G401 (cell line): Measurements from ENCODE around the gene B4GALNT3. TPM values are rescaled to one million over a fixed set of nuclear protein-coding genes. Genes with fewer than 3 reads are reported as not detected.

ENCODE experiments used
- DNase-seq: peaks from one replicate; pipeline ENCODE4 v3.0.0-alpha.2; 2015; ENCODE audit warnings: low spot score
- in situ Hi-C: cut with HindIII; loops from 2 replicates; pipeline ENCODE4 v1.10.0; 2016; ENCODE audit warnings: low sequenced_read_pairs, mixed read lengths
- total RNA-seq: library from RNA; depleted of rRNA; stranded (reverse); fragments of >200 nt; shearing (Covaris generic); gene quantifications from 2 replicates; pipeline ENCODE4 v1.2.3, GENCODE V29; 2014

B4GALNT3 gene
- total RNA-seq, 1 experiment from 2014 or later, result 2.6 TPM

DNA sequence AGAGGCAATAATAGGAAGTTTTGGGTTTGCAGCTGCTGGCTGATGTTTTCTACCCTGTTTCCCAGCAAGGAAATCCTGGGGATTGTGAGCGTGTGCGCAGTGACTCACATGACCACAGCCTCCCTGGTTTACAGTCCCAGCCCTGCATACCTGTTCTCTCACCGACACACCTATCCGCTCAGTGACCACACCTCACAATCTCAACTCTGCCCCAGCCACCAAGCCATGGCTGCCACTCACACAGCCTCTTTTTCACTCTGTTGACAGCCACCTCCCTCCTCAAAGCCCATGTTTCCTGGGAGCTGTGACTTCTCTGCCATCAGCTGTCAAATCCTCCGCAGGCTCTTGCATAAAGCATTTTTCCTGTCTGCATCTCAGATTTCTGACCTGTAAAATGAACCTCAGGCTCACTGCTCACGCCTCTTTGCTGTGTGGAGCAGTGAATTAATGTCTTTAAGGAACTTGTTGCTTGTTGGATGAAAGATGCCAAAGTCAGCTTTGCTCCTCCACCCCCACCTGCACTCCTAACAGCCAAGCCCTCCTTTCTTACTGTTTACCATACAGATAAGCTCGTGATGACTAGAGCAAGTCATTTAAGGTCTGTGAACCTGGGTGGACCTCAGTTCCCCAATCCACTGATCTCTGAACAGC, 43.5 kb downstream of the B4GALNT3 start:
- in situ Hi-C loops, result no loop called here
- no peak for DNase-seq

DNA sequence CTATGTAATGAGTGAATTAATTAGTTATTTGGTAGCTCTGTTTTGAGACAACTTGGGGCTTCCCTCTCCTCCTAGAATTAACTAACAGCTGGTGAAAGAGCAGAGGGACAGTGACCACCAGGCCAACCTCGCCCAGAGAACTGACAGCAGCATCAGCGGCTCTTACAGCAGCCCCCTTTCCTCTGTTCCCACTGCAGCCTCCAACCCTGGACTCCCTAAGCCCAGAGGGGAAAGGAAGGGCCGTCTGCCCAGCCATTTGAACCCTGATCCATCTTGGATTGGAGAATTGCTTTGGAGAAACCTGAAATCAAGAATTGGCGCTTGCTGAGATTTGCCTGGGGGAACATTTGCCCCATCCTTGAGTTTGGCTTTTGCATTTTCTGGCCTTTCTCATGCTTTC, 45.5 kb downstream of the B4GALNT3 start:
- DNase-seq, result no peak
- in situ Hi-C loops, result no loop called here

DNA sequence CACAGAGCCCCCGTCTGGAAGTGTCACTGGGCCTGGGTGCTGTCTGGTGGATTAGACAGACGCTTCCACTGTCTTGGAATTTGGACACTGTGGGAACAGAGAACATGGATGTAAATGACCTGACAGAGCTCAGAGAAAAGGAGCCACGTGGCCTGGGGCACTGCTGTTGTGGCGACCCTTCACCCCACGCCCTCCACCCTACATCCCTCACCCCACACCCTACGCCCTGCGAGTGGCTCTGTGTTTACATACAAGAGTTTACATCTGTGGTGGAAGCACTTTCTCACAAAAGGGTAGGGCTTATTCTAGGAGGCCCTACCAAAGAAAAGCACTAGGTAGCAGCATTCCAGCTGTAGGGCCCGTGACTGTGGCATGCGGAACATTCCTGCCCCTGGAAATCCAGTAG, 47.7 kb downstream of the B4GALNT3 start:
- no peak for DNase-seq
- in situ Hi-C loops, result no loop called here

DNA sequence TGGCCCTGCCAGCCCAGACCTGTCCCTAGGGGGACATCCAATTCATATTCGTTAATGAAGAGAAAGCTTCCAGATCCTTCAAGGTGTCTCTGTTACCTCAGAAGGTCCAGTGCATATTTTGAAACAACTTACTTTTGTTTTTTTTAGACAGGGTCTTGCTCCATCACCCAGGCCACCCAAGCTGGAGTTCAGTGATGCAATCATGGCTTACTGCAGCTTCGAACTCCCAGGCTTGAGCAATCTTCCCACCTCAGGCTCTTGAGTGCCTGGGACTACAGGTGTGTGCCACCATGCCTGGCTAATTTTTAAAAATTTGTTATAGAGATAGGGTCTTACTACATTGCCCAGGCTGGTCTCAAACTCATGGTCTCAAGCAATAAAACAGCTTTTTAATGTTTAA, 48.4 kb downstream of the B4GALNT3 start:
- in situ Hi-C loops, result no loop called here
- no peak for DNase-seq

DNA sequence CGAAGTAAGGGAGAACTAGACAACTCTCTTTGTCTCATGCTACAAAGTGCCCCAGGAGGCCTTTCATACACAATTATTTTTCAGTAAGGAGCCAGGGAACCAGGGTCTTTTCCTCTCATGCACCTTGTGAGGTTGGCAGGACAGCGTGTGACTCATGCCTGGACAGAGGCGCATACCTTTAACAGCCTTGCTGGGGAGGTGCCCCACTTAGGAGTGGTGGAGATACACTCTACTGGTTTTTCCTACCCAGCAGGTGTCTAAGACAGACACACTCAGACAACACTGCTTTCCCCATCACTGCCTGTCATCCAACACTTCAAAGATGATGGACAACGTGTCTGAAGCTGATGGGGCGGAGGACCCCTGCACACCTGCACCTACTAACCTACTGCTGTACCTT, 49.1 kb downstream of the B4GALNT3 start:
- in situ Hi-C loops, result no loop called here
- no peak for DNase-seq

DNA sequence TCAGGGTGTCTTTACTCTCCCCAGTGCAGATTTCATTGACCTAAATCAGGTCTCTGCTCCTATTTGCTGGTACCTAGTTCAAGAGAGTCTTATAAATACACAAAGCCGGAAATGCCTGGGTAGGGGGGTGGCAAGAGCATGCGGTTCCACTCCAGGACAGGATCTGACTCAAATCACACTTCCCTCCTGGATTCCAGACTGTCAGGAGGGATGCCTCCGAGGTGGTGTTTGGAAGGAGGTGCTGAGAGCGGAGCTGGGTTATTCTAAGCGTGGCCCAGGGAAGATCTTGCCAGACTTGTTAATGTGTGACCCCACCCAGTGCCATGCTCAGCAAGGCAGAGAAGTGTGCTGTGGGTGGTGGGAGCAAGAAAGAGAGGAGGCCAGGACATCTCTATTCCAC, 49.8 kb downstream of the B4GALNT3 start:
- no peak for DNase-seq
- in situ Hi-C loops, result no loop called here

DNA sequence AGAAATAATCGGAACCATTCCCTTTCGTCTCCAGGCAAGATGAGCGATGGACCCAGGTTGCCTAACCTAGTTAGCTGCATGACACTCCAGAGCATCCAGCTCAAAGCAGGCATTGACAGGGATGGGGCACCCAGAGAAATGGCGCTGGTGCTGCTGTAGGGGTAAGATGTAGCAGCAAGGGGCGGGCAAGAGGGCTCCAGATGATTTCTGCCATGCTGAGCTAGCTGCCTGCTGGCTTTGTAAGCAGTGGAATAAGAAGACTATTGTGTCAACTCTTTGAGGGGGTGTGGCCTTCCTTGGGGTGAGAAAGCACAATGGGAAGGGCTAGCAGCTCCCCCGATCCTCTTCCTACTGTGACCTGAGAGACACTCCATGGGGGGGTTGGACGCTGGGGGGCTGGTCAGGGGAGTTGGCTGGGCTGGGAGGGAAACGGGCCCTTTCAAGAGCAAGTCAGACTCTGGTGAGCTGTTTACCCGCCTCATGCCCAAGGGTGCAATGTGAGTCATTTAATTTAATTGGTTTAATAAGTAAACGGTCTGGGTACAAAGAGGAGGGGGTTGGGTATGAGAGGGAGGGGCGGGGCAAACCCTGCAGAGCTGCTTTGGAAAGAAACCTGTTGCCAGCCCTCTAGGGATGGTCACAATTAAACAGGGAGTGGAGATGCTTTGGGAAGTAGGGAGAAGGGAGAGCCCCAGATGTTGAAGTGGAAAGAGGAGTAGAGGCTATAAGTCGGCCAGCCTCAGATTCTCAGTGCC, 50.5 kb downstream of the B4GALNT3 start:
- in situ Hi-C loops, result no loop called here

DNA sequence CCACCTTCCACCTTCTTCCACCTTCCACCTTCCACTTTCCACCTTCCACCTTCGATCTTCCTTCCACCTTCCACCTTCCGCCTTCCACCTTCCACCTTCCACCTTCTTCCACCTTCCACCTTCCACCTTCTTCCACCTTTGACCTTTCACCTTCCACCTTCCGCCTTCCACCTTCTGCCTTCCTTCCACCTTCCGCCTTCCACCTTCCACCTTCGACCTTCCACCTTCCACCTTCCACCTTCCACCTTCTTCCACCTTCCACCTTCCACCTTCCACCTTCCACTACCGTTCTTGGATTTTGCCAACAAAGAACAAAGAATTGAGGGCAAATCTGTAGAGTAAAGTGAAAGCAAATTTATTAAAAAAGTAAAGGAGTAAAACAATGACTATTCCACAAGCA, 53.2 kb downstream of the B4GALNT3 start:
- in situ Hi-C loops, result no loop called here
- no peak for DNase-seq

More for the DNA sequence above, 50.5 kb downstream of the B4GALNT3 start:
- no peak for DNase-seq

DNA sequence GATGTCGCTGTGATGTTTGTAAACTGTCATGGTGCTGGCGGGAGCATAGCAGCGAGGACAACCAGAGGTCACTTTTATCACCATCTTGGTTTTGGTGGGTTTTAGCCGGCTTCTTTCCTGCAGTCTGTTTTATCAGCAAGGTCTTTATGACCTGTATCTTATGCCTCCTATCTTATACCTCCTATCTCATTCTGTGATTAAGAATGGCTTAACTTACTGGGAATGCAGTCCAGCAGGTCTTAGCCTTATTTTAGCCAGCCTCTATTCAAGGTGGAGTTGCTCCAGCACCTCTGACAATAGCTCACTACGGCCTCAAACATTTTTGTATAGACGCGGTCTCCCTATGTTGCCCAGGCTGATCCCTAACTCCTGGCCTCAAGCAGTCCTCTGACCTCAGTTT, 53.7 kb downstream of the B4GALNT3 start:
- DNase-seq, result no peak
- in situ Hi-C loops, result no loop called here

DNA sequence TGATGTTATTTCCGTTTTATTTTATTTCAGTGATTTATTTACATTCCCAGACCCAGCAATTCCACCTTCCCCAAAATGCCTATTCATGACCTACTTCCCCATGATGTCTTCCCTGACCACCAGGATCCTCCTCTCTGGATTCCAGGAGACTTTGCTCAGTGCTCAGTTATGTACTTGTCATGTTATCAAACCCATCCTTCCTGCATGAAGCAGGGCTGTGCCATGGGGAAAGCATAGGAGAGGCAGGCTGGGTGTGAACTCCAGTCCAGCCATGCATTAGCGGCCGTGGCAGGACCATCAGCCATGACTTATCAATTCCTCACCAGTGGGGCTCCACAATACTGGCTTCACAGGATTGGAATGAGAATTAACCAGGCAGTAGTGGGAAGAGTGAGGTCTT, 57.8 kb downstream of the B4GALNT3 start:
- in situ Hi-C loops, result no loop called here
- DNase-seq, result no peak

DNA sequence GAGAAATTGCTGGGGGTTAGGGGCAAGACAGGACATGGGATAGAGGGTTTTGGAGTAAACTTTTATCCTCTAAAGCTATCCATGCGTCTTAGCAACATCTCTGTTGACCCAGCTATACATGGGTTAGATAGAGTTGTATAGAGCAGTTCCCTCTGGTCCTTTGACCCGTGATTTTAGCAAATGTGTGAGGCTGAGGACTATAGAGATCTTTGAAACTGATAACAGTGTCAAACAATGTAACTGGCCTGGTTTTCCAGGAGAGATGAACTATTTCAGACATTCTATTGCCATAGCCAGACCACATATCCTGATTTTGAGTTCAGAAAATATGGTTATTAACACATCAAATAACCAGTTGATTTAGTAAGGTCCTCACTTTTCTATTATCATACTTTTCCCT, 60.4 kb downstream of the B4GALNT3 start:
- no peak for DNase-seq

DNA sequence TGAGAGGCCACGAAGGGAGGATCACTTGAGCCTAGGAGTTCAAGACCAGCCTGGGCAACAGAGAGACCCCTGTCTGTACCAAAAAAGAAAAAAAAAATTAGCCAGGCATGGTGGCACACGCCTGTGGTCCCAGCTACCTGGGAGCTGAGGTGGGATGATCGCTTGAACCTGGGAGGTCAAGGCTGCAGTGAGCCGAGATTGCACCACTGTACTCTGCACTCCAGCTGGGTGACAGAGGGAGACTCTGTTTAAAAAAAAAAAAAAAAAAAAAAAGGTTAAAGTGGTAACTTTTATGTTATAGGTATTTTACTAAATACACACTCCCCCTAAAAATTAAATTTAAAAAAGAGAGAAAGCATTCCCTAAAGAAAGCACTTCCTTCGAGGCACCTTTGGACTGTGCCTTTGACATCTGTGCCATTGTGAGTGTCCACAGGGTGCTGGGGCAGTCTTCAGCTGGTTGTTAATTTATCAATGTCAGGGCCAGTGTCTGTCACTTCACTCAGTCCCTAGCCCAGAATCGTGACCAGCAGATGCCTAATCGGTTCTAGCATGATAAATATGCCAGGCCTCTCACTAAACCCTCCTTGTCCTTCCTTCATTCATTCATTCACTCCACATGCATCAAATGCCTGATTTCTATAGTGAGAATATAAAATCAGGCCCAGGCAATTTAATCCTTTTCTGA, 63.1 kb downstream of the B4GALNT3 start:
- no peak for DNase-seq
- in situ Hi-C loops, result no loop called here

More for the DNA sequence above, 60.4 kb downstream of the B4GALNT3 start:
- in situ Hi-C loops, result no loop called here

DNA sequence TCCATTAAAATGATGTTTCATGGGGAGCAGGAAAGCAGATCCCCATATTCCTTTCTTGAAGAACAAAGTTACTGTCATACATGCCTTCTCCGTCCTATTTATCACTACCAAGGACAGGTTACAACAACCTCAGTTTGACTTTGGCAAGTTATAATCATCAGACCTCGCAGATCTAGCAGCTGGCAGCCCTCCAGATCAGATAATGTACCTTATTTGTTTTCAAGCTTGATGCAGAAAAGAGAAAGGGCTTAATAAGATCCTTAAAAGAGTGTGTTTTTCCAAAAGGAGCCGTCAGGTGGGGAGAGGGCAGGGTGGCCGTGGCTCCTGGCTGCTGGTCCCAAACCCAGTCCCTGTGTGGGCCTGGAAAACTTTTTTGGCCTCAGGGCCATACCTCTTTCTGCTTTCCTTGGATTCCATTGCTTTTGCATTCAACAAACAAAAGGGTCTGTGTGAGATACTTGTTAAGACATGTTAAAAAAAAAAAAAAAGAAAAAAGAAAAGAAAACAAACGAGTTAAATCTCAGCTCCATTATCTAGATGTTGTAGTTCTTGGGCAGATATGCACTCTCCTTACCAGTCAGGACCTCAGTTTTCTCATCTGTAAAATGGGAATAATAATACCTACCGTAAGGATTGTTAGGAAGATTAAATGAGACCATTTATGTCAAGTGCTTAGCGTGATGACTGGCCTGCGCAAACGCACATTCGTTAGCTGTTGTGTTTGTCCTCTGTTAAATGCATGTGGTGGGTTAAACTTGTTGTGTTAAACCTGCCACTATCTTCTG, 64.6 kb downstream of the B4GALNT3 start:
- in situ Hi-C loops, result no loop called here
- DNase-seq, result no peak

DNA sequence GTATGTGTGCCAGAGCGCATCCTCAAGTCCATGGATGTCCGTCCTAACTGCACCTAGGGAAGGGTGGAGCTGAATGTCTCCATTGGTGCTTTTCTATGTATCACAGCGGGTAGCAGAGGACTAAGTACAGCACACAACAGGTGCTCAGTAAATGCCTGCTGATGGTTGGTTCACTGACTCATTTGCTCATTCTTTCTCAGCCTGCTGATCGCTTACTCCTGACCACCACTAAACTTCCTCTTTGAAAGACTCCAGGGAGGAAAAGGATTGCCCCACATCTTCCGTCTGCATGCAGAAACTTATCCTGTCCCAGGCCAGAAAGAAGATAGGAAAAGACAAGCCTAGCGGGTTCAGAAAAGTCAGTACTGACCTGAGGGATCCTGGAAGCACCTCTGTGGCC, 66.3 kb downstream of the B4GALNT3 start:
- in situ Hi-C loops, result no loop called here
- DNase-seq, result no peak

DNA sequence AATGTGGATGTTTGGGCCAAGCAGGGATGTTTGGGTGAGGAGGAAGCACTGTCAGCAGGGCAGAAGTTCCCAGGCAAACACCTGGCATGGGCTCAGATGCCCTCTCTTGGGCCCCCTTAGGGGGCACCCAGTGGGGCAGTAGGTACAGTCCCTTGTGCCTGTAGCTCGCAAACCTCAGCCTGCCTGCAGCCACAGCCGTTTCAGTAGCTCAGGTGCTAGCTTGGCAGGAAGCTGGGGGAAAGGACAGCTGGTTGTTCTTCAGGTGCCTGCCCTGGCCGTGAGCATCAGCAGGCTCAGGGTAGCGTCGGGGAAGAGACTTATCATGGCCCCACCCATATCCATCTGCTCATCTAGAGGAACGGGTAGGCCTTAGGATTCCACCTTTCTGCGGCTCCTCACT, 67.5 kb downstream of the B4GALNT3 start:
- in situ Hi-C loops, result no loop called here

DNA sequence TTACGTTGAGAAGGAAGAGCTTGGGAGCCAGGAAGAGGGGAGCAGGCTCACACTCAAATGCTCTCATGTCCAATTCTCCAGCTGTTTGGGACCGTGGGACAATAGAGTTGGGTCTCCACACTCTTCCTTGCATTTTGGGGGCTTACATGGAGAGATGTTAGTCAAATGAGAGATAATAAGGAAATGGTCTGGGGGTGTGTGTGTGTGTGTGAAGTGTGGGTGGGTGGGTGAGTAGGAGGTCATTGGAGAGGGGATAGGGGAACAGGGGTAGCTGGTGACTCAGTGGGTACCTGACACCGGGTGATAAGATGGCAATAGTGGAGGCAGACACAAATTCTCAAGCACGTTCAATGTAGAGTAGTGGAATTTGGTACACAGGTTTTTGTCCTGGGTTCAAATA, 68.0 kb downstream of the B4GALNT3 start:
- DNase-seq, result no peak
- in situ Hi-C loops, result no loop called here

More for the DNA sequence above, 67.5 kb downstream of the B4GALNT3 start:
- DNase-seq, result no peak

DNA sequence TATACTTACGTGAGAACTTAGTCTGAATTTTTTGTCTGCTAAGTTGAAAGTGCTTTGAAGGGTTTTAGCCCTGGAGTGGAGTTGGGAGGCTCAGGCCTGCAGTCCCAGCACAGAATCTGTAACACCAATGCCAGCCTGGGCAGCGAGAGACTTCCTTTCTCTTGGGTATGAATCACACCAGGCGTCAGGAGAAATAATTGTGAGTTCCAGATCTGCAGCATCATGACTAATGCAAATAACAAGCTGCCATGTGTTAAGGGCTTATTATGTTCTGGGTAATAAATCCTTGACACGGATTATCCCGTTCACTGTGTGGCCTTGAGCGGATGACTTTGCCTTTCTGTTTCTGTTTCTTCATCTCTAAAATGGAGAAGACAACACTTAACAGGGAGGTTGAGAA, 70.6 kb downstream of the B4GALNT3 start:
- DNase-seq, result no peak
- in situ Hi-C loops, result no loop called here

DNA sequence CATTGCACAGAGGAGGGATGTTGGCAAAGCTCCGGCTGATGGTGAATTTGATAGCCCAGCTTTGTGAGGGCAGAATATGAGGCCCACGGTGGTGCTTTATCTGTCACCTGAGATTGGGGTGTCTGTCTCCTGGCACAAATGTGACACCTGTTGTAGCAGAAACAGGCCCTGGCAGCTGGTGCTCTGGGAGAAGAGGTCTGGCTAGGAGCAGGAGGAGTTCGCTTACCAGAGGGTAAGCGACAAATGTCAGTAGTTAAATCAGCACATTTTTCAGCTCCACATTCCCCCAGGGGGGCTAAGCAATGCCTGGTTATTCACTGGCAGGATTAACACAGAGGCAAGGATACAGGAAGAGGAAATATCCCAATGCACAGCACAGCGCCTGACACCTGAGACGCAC, 71.1 kb downstream of the B4GALNT3 start:
- in situ Hi-C loops, result no loop called here
- no peak for DNase-seq

DNA sequence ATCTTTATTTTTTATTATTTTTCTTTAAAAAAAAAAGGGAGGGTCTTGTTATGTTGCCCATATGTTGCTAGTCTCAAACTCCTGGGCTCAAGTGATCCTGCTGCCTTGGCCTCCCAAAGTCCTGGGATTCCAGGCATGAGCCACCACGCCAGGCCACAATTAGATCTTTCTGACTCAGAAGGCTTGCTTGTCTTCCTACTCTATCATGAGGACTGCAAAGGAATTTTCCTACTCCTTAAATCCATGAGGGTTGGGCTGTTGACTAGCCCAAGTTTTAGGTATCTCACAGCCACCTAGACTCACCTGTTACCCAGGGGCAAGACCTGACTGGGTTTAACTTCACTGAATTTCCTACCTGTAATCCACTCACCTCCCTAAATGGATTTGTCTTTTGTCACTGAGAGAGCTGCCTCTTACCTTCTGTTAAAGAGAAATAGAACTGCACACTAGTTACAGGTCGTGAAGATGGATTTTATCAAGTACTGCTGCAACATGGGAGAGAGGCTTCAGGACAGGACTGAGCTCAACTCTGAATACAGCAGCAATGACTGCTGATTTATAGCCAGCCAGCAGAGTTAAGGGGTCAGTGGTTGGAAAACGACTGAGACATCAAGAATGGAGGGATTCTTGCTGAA, 72.3 kb downstream of the B4GALNT3 start:
- in situ Hi-C loops, result no loop called here
- DNase-seq, result no peak
